HS-27A (cell line): Measurements from ENCODE around the gene CYTIP.
"Not testable (repeated sequence)": the region's sequence is repeated elsewhere in the genome, so short reads cannot be mapped to it uniquely, and the experiment has no call there.

Experiments
- DNase-seq: peaks from one replicate; pipeline ENCODE4 v3.0.0-alpha.2; 2012; ENCODE audit warnings: low read depth, missing footprints

CYTIP gene

DNA sequence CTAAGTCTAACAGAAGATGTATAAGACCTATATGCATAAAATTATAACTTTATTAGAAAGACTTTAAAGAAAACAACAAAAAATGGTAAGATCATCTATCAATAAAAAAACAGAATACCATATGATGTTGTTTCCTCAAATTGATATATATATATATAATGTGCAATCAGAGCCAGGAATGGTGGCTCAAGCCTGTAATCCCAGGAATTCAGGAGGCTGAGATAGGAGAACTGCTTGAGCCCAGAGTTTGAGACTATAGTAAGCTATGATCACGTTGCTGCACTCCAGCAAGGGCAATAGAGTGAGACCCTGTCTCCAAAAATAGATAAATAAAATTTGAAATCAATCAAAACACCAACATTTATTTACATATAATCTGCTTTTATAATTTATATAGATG lies 19.5 kb downstream of the CYTIP start:
- DNase-seq, result no peak

GRCh38 chr2:157421964-157422363 lies 21.9 kb downstream of the CYTIP start:
- DNase-seq, result no peak

- no peak for DNase-seq
Measured at GRCh38 chr2:157421331-157421944, 22.5 kb downstream of the CYTIP start.

GRCh38 chr2:157420771-157421323 lies 23.0 kb downstream of the CYTIP start:
- no peak for DNase-seq

GRCh38 chr2:157419031-157419575 lies 24.8 kb downstream of the CYTIP start:
- no peak for DNase-seq

- no peak for DNase-seq
Measured at GRCh38 chr2:157418239-157418641, 25.6 kb downstream of the CYTIP start.

DNA sequence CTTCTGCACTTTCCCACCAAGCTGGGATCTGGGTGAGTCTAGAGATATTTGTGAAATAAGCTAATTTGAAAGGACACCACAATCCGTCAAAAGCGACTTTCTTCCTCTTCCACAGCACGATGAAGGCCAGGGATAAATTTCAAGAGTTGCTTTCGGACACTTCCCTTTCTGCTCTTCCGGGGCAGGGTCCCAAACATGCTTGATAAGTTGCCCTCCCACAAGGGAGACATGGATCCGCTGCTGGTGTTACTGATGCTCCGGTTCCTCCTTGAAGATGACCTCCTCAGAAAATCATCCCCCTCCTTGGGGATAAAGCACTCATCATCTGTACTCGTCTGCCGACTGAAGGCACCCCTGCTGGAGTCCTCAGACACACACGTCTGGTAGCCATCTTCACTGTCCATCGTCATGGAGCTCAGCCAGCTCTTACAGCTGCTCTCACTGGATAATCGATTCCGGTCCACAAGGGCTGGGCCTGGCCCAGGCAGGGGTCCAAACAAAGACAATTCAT lies 28.2 kb downstream of the CYTIP start:
- no peak for DNase-seq

DNA sequence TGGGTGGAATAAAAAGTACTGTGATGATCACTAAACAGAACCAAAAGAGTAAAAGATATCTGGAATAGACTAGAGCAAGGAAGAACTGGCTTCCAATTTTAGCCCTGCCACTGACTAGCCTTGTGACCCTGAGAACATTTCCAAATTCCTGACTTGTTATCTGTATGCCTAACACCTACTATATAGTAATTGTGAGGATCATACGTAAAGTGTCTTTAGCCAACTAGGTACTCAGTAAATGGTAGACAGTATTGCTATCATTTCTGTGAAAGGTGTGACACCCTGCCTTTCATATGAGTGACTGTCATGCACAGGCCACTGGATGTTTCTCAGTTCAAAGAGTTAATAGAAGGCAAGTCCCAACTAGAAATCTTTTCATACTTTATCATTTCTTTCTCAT lies 29.8 kb downstream of the CYTIP start:
- DNase-seq, result no peak

- DNase-seq, result no peak
Measured at GRCh38 chr2:157413326-157414035, 30.4 kb downstream of the CYTIP start.

DNA sequence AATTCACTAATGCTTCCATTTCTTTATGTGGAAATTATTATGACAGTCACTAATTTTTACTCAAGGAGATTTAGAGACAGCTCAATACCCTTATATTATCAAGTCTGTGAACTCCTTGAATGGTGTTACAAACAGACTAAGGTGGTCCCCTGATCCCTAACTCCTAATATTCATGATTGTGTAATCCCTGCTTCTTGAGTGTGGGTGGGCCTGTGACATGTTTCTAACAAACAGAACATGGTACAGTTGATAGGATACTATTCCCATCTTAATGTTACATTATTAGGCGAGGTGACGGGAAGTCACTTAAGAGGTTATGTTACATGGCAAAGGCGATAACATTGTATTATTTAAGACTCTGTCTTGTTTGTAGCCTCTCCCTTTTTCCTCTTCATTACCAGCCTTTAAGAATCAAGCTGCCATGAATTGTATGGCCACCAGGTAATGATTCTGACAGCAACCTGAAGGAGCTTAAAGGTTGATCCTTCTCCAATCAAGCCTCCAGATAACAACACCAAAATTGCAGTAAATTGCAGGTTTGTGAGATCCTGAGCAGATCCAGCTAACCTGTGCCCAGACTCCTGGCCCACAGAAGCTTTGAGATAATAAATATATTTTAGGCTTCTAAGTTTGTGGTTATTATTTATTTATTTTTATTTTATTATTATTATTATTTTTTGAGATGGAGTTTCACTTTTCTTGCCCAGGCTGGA lies 32.1 kb downstream of the CYTIP start:
- no peak for DNase-seq

- DNase-seq, result not testable (repeated sequence)
Measured at GRCh38 chr2:157405398-157405797, 38.5 kb downstream of the CYTIP start.

DNA sequence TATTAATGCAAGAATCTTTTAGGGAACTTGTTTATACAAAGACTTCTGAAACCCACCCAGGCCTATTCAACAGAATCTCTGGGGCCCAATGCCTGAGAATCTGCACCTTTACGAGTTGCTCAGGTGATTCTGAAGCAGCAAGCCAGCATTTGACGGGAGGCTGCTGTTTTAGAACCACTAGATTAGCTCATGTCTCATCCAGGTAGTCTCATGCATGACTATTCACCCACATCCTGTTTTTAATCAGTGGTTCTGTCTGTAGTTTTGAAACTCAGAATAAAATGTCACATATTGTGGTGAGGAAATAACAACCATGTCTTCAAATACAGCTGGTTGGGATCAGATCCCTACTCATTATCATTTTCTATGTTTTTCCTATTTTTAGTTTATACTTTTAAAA lies 39.5 kb downstream of the CYTIP start:
- DNase-seq, result no peak

DNA sequence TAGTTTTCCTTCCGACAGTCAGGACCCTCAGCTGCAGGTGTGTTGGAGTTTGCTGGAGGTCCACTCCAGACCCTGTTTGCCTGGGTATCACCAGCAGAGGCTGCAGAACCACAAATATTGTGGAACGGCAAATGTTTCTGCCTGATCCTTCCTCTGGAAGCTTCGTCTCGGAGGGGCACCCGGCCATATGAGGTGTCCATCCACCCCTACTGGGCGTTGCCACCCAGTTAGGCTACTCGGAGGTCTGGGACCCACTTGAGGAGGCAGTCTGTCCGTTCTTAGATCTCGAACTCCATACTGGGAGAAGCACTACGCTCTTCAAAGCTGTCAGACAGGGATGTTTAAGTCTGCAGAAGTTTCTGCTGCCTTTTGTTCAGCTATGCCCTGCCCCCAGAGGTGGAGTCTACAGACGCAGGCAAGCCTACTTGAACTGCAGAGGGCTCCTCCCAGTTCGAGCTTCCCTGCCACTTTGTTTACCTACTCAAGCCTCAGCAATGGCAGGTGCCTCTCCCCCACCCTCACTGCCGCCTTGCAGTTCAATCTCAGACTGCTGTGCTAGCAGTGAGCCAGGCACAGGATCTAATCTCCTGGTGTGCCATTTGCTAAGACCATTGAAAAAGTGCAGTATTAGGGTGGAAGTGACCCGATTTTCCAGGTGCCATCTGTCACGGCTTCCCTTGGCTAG lies 40.9 kb downstream of the CYTIP start:
- not testable (repeated sequence) for DNase-seq

DNA sequence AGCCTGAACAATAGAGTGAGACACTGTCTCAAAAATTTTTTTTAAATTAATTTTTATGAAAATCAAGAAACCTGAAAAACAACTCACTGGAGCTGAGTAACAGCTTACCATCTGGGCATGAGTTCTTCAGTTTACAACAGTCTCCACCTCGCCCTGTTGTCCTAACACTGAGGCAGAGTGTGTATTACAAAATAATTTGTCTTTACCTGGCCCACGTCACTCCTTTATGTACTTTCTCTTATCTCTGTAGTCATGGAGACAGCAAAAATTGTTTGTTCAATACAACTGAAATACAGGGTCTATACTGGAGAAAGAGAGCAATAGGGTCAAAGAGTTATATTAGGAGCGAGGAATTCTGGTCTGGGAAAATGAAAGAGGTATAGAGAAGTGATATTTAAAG lies 48.1 kb downstream of the CYTIP start:
- DNase-seq, result no peak

DNA sequence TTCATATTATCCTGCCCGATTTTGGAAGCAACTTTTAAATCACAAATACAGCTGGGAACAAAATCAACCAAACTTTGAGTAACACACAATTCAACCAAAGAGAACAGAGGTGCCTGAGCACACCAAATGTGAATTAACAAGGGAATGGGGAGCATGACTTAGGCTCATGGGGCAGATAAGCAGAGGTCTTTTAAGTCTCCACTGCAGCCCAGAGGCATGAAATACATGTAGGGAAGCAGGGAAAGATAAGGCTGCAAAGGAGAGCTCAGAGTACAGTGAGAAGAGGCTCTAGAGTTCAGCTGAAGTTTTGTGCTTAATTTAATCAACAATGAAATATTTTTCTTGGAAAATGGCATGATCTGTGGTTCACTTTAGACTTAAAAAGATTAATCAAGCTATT lies 49.0 kb downstream of the CYTIP start:
- no peak for DNase-seq

- DNase-seq, result no peak
Measured at GRCh38 chr2:157393348-157393747, 50.5 kb downstream of the CYTIP start.

DNA sequence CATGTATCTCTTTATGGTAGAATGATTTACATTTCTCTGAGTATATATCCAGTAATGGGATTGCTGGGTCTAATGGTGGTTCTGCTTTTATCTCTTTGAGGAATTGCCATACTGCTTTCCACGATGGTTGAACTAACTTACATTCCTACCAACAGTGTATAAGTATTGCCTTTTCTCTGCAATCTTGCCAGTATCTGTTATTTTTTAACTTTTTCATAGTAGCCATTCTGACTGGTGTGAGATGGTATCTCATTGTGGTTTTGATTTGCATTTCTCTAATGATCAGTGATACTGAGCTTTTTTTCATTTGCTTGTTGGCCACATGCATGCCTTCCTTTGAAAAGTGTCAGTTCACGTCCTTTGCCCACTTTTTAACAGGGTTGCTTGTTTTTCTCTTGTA lies 55.1 kb downstream of the CYTIP start:
- no peak for DNase-seq

GRCh38 chr2:157386747-157387146 lies 57.1 kb downstream of the CYTIP start:
- no peak for DNase-seq

DNA sequence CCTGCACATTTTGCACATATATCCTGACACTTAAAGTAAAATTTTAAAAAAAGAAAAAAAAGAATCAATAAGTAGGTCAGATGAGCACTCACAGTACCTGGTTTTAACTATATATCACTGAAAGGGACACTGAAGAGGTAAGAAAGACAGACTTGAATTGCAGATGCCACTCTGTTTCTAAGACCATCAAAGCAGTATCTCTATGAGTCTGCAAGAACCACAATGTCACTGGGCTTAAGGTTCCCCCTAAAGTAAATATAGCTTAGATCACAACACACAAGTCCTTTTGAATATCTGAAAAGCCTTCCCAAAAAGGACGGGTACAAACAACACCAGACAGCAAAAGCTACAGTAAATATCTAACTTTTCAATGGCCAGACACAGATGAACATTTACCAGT lies 57.6 kb downstream of the CYTIP start:
- DNase-seq, result no peak

- no peak for DNase-seq
Measured at GRCh38 chr2:157377861-157378260, 66.0 kb downstream of the CYTIP start.

DNA sequence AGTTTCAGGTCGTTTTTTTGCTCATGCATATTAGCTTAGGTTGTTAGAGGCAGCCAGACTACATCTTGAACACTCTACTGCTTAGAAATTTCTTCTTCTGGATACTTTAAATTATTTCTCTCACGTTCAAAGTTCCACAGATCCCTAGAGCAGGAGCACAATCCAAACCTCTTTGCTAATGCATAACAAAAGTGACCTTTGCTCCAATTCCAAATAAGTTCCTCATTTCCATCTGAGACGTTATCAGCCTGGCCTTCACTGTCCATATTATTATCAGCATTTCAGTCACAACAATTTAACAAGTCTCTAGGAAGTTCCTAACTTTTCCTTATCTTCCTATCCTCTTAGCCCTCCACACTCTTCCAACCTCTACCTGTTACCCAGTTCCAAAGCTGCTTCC lies 67.8 kb downstream of the CYTIP start:
- DNase-seq, result no peak

DNA sequence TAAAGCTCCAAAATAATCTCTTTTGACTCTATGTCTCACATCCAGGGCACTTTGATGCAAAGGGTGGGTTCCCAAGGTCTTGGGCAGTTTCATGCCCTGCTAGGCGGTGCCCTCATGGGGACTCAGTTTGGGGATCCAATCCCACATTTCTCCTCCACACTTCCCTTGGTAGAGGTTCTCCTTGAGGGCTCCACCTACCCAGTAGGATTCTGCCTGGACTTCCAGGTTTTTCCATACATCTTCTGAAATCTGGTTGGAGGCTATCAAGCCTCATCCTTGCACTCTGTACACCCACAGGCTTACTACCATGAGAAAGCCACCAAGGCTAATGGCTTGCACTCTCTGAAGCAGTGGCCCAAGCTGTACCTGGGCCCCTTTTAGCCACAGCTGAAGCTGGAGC lies 68.5 kb downstream of the CYTIP start:
- no peak for DNase-seq
